ENCODE measurements around the gene AKAP4. TPM values are rescaled to one million over a fixed set of nuclear protein-coding genes. Genes with fewer than 3 reads are reported as not detected.

Gene AKAP4
- not detected in 2 replicates for total RNA-seq

GRCh38 chrX:50200907-50201306, at the start of gene AKAP4:
Gene AKAP4, minus strand, starts transcription at chrX:50201007. Its CDS starts 118 bp downstream, at chrX:50200889.

GRCh38 chrX:50204364-50204899, 3.6 kb upstream of the AKAP4 start, which contains the start of gene CCNB3:
Gene CCNB3, plus strand, starts transcription at chrX:50204765. Its CDS starts 80,399 bp downstream, at chrX:50285164.

Other genes with a start within 250 kb of the AKAP4 start
- gene CCNB3, start 3.8 kb upstream of the AKAP4 start, total RNA-seq = under 0.01 TPM in 2 replicates